Ishikawa (cell line): ENCODE results near the gene CD8A.

Experiments
- CEBPB ChIP-seq: IDR thresholded peaks from 2 replicates; pipeline ENCODE4 v1.6.1; 2012
- CREB1 ChIP-seq: IDR thresholded peaks from 2 replicates; pipeline ENCODE4 v1.6.1; 2012; ENCODE audit warnings: low read depth
- EGR1 ChIP-seq: IDR thresholded peaks from 2 replicates; pipeline ENCODE4 v1.6.1; 2012
- EP300 ChIP-seq: IDR thresholded peaks from 2 replicates; pipeline ENCODE4 v1.6.1; 2012; ENCODE audit warnings: borderline replicate concordance
- FOXM1 ChIP-seq: IDR thresholded peaks from 2 replicates; pipeline ENCODE4 v1.6.1; 2012; ENCODE audit warnings: low read depth, borderline replicate concordance
- MAX ChIP-seq: IDR thresholded peaks from 2 replicates; pipeline ENCODE4 v1.6.1; 2012
- NFIC ChIP-seq: IDR thresholded peaks from 2 replicates; pipeline ENCODE4 v1.6.1; 2012
- RAD21 ChIP-seq: IDR thresholded peaks from 2 replicates; pipeline ENCODE4 v1.6.1; 2012; ENCODE audit warnings: low read depth
- TAF1 ChIP-seq: IDR thresholded peaks from 2 replicates; pipeline ENCODE4 v1.6.1; 2012; ENCODE audit warnings: low read depth, mild to moderate bottlenecking
- TCF12 ChIP-seq: IDR thresholded peaks from 2 replicates; pipeline ENCODE4 v1.6.1; 2012; ENCODE audit warnings: low read depth
- TEAD4 ChIP-seq: IDR thresholded peaks from 2 replicates; pipeline ENCODE4 v1.6.1; 2012
- USF1 ChIP-seq: IDR thresholded peaks from 2 replicates; pipeline ENCODE4 v1.6.1; 2012
- YY1 ChIP-seq: IDR thresholded peaks from 2 replicates; pipeline ENCODE4 v1.6.1; 2012; ENCODE audit warnings: low read depth
- ZBTB7A ChIP-seq: IDR thresholded peaks from 2 replicates; pipeline ENCODE4 v1.6.1; 2012; ENCODE audit warnings: low read depth
- TF ChIP-seq, protein P1 (sequence below): IDR thresholded peaks from 2 replicates; pipeline ENCODE4 v1.6.1; 2012; ENCODE audit warnings: low read depth, mild to moderate bottlenecking

CD8A gene

DNA sequence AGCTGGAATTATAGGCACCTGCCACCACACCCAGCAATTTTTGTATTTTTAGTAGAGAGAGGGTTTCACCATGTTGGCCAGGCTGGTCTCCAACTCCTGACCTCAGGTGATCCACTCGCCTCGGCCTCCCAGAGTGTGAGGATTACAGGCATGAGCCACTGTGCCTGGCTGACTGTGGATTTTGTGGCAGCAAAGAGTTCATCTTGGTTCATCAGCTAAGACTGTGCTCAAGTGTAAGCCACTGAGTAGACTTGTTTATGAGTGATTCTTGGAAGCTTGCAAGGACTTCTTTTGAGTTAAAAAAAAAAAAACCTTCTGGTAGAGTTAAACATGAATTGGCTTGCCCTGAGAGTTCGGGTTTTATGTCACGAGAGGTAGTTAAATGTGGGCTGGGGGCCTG lies 36.2 kb upstream of the CD8A start:
- no peak for TF ChIP-seq USF1
- TF ChIP-seq CREB1: no peak
- TF ChIP-seq MAX: no peak
- no peak for TF ChIP-seq ZBTB7A
- TF ChIP-seq EGR1: no peak
- no peak for TF ChIP-seq TCF12
- TF ChIP-seq NFIC: no peak
- TF ChIP-seq YY1: no peak
- TF ChIP-seq, protein P1, sequence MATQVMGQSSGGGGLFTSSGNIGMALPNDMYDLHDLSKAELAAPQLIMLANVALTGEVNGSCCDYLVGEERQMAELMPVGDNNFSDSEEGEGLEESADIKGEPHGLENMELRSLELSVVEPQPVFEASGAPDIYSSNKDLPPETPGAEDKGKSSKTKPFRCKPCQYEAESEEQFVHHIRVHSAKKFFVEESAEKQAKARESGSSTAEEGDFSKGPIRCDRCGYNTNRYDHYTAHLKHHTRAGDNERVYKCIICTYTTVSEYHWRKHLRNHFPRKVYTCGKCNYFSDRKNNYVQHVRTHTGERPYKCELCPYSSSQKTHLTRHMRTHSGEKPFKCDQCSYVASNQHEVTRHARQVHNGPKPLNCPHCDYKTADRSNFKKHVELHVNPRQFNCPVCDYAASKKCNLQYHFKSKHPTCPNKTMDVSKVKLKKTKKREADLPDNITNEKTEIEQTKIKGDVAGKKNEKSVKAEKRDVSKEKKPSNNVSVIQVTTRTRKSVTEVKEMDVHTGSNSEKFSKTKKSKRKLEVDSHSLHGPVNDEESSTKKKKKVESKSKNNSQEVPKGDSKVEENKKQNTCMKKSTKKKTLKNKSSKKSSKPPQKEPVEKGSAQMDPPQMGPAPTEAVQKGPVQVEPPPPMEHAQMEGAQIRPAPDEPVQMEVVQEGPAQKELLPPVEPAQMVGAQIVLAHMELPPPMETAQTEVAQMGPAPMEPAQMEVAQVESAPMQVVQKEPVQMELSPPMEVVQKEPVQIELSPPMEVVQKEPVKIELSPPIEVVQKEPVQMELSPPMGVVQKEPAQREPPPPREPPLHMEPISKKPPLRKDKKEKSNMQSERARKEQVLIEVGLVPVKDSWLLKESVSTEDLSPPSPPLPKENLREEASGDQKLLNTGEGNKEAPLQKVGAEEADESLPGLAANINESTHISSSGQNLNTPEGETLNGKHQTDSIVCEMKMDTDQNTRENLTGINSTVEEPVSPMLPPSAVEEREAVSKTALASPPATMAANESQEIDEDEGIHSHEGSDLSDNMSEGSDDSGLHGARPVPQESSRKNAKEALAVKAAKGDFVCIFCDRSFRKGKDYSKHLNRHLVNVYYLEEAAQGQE: no peak

DNA sequence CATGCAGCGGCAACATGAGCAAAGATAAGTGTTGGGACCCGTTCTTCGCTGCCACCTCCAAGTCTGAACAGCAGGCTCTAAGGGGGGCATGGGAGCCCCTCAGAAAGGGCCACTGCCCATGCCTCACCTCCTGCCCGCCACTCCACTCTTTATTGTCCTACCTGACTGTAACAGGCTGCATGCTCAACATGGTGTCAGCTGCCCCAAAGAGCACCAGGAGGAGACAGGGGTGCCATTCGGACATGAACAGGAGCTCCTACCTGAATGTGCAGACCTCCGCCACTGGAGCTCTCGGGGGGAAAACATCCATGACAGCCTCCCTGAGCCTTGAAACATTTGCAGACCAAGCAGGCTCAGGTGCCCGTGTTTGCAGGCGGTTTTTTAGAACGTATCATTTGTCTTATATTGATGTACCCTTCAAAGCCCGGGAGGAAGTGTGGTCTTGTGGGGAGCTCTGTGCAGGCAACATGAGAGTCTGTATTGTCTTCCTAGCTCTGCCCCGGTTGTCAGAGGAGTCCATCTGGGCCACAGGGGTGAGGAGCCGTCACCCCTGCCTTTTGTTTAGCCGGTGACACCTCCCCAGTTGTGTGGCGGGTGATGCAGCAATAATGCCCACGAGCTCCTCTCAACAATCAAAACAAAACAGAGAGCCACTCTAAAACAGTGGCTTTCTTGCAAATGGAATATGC lies 35.1 kb upstream of the CD8A start:
- TF ChIP-seq CREB1: no peak
- no peak for TF ChIP-seq NFIC
- TF ChIP-seq TEAD4: no peak
- TF ChIP-seq MAX: no peak
- TF ChIP-seq EGR1: no peak

DNA sequence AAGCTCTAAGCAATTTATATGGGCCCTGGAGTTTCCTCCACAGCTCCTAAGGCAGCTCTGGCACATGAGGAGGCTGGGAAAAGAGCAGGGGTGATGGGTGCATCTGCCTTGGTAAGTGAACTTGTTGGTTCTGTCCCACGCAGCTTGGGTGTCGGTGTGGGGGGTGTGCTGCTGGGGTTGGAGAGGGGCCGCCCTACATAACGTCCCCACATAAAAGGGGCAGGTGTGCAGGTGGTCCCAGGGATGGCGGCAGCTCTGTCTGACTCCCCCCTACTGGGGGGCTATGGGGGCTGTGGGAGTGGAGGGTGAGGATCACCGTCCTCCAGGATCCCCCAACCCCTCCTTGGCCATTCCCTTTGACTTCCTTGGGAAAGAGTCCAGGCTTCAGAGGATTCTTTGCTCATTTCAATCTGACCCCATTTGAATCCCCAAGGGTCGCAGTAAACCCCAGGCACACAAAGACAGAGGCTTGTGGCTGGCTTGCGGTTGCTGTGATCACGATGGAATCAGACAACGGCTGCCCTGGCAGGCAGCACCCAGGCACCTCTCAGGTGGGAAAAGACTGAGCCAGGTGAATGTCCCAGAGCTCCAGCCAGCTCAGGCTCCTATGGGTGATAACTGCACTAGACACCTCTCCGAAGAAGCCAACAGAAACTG lies 34.5 kb upstream of the CD8A start:
- TF ChIP-seq NFIC (no peak), EP300 (no peak), YY1 (no peak), USF1 (no peak), FOXM1 (no peak), ZBTB7A (no peak), TCF12 (no peak), EGR1 (no peak), CREB1 (no peak), TEAD4 (no peak), TAF1 (no peak), CEBPB (no peak), MAX (no peak), RAD21 (no peak)
- TF ChIP-seq, protein P1: no peak

DNA sequence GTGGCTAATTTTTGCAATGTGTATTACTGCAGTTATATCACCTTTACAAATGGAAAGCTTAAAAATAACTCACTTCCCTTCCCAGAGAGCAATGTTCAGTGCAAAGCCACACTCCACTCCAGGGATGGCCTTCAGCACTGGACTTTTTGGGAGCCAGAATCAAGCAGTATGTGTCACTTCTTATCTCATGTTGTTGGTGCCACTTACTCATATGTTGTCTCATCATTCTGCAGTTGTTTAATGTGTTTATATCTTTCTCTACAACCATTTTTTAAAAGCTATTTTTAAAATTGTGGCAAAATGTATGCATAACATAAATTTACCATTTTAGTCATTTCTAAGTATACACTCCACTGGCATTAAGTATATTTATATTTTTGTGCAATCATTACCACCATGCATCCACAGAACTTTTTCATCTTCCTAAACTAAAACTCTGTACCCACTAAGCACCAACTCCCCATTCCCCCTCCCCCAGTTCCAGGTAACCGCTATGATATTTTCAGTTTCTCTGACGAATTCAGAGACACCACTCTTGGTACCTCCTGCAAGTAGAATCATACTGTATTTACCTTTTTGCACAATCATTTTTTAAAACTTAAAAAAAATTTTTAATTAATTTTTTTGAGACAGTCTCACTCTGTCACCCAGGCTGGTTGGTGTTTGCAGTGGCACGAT lies 32.1 kb upstream of the CD8A start:
- TF ChIP-seq ZBTB7A: no peak
- no peak for TF ChIP-seq RAD21
- no peak for TF ChIP-seq USF1
- no peak for TF ChIP-seq CREB1
- no peak for TF ChIP-seq YY1
- TF ChIP-seq TEAD4: no peak
- TF ChIP-seq EGR1: no peak
- no peak for TF ChIP-seq NFIC
- no peak for TF ChIP-seq TAF1
- no peak for TF ChIP-seq CEBPB
- no peak for TF ChIP-seq FOXM1
- TF ChIP-seq MAX: no peak
